Mucosa of rectum (tissue), 2 donors: ENCODE measurements around the gene ANO2.

Source experiments
- H3K27ac ChIP-seq, 2 donors: one replicate each; pipeline ENCODE4 v1.7.0; 2013; ENCODE audit warnings: inconsistent platforms in 2 of 2, low read depth in 2 of 2, low read length in 2 of 2
- H3K27me3 ChIP-seq, 2 donors: one replicate each; pipeline ENCODE4 v1.7.0; 2013; ENCODE audit warnings: low read length in 2 of 2; ENCODE audit not compliant: control insufficient read depth in 2 of 2, insufficient read depth in 2 of 2
- H3K36me3 ChIP-seq, 2 donors: one replicate each; pipeline ENCODE4 v1.7.0; 2013; ENCODE audit warnings: low read length in 2 of 2; ENCODE audit not compliant: control insufficient read depth in 2 of 2, insufficient read depth in 2 of 2
- H3K4me1 ChIP-seq, 2 donors: one replicate each; pipeline ENCODE4 v1.7.0; 2013; ENCODE audit warnings: low read length in 2 of 2, mild to moderate bottlenecking in 1 of 2; ENCODE audit not compliant: control insufficient read depth in 2 of 2, insufficient read depth in 2 of 2
- H3K4me3 ChIP-seq, 2 donors: one replicate each; pipeline ENCODE4 v1.7.0; 2013; ENCODE audit warnings: low read length in 2 of 2
- H3K9ac ChIP-seq, 2 donors: one replicate each; pipeline ENCODE4 v1.7.0; 2013; ENCODE audit warnings: low read length in 2 of 2, low read depth in 1 of 2, mild to moderate bottlenecking in 1 of 2
- H3K9me3 ChIP-seq, 2 donors: one replicate each; pipeline ENCODE4 v1.7.0; 2013; ENCODE audit warnings: low read length in 2 of 2; ENCODE audit not compliant: control insufficient read depth in 2 of 2
- donor health status: healthy.
- donor health status: Normal muscosa, but diverticular disease.

ANO2 gene

DNA sequence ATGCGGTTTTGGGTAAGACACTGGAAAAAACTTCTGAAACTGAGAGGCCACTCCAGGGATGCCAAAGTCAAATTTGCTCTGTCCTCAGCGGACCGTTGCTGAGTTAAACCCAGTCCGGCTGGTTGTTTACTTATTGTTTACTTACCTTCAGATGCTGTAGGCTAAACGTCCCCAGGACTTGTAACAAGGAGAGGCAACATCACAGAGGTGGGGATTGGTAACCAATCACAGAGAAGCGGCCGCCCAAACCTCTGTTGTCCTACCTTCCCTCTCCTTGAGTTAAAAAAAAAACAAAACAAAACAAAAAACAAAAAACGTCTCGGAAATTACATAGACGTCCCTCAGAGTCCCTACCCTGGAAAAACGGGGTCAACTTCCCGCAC is 380 bp downstream of the ANO2 start:
- H3K4me3 ChIP-seq, result peak overlapping the region in 1 of 2 donors; percentile 23
- H3K36me3 ChIP-seq, result no peaks in the 10 kb centered on the region
- peaks cover 33 to 54% of the 10 kb centered on the region in 2 donors for H3K27me3 ChIP-seq
- no peaks in the 10 kb centered on the region for H3K9me3 ChIP-seq
- H3K27ac ChIP-seq, result no peak overlapping the region
- no peaks in the 10 kb centered on the region for H3K4me1 ChIP-seq
- no peak overlapping the region for H3K9ac ChIP-seq

DNA sequence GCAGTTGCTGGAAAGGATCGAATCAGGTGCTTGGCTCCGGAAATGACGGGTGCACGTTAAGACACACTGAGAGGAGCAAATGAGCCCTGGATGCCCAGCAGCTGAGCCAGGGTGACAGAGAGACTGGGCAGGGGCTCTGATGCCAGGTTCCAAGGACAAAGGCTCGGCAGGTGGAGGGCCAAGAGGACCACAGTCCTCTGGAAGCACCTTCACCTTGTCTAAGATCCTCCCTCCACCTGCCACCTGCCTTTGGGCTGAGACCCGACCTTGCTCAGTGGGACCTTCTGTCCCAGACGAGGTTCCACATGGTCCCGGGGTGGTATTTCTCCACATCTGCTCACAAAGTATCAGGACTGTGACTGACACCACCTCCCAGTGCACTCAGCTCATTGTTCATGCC is 1.0 kb downstream of the ANO2 start:
- Histone ChIP-seq H3K4me1 (no peaks in the 10 kb centered on the region), H3K4me3 (no peak overlapping the region), H3K27me3 (peaks cover 37 to 52% of the 10 kb centered on the region in 2 donors), H3K9me3 (no peaks in the 10 kb centered on the region), H3K36me3 (no peaks in the 10 kb centered on the region), H3K27ac (no peak overlapping the region), H3K9ac (no peak overlapping the region)

GRCh38 chr12:5941907-5942306 is 3.2 kb downstream of the ANO2 start:
- Histone ChIP-seq H3K9ac (no peak overlapping the region), H3K4me1 (no peaks in the 10 kb centered on the region), H3K36me3 (no peaks in the 10 kb centered on the region), H3K4me3 (no peak overlapping the region), H3K9me3 (no peaks in the 10 kb centered on the region), H3K27ac (no peak overlapping the region), H3K27me3 (peaks cover 32 to 37% of the 10 kb centered on the region in 2 donors)

GRCh38 chr12:5927732-5928516 is 17.1 kb downstream of the ANO2 start:
- Histone ChIP-seq H3K27ac (no peak overlapping the region), H3K36me3 (no peaks in the 10 kb centered on the region), H3K9me3 (no peaks in the 10 kb centered on the region), H3K27me3 (no peaks in the 10 kb centered on the region), H3K4me3 (no peak overlapping the region), H3K4me1 (no peaks in the 10 kb centered on the region), H3K9ac (no peak overlapping the region)

- no peaks in the 10 kb centered on the region for H3K4me1 ChIP-seq
- no peak overlapping the region for H3K9ac ChIP-seq
- H3K27ac ChIP-seq, result no peak overlapping the region
- no peak overlapping the region for H3K4me3 ChIP-seq
- H3K9me3 ChIP-seq, result no peaks in the 10 kb centered on the region
- H3K27me3 ChIP-seq, result no peaks in the 10 kb centered on the region
- H3K36me3 ChIP-seq, result no peaks in the 10 kb centered on the region
Measured at GRCh38 chr12:5925646-5926045, 19.4 kb downstream of the ANO2 start.

- no peaks in the 10 kb centered on the region for H3K27me3 ChIP-seq
- H3K9me3 ChIP-seq, result no peaks in the 10 kb centered on the region
- H3K9ac ChIP-seq, result no peak overlapping the region
- no peaks in the 10 kb centered on the region for H3K4me1 ChIP-seq
- H3K27ac ChIP-seq, result no peak overlapping the region
- no peak overlapping the region for H3K4me3 ChIP-seq
- no peaks in the 10 kb centered on the region for H3K36me3 ChIP-seq
Measured at GRCh38 chr12:5924342-5924741, 20.7 kb downstream of the ANO2 start.

GRCh38 chr12:5923751-5924150 is 21.3 kb downstream of the ANO2 start:
- no peaks in the 10 kb centered on the region for H3K9me3 ChIP-seq

DNA sequence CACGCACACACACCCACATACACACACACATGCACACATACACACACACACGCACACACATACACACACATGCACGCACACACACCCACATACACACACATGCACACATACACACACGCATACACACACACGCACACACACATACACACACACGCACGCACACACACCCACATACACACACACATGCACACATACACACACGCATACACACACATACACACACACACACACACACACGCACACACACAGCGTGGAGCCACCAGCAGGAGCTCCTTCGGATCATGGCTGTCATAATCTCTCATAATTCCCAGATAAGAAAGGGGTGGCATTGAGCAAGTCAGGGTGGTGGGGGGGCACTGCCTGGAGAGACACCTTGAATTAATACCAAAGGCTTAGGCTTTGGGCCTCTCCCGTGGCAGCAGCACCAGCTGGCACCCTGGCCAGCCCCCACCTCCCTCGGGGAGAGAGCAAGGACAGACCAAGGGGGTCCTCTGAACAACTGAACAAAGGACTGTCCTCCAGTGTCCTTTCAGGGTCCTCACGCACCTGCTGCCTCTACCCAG is 21.9 kb downstream of the ANO2 start:
- no peaks in the 10 kb centered on the region for H3K9me3 ChIP-seq
- no peaks in the 10 kb centered on the region for H3K4me1 ChIP-seq
- H3K36me3 ChIP-seq, result no peaks in the 10 kb centered on the region
- H3K9ac ChIP-seq, result no peak overlapping the region
- H3K27me3 ChIP-seq, result no peaks in the 10 kb centered on the region
- no peak overlapping the region for H3K27ac ChIP-seq
- no peak overlapping the region for H3K4me3 ChIP-seq

More at GRCh38 chr12:5923751-5924150, 21.3 kb downstream of the ANO2 start:
- H3K27me3 ChIP-seq, result no peaks in the 10 kb centered on the region
- H3K27ac ChIP-seq, result no peak overlapping the region
- H3K4me3 ChIP-seq, result no peak overlapping the region
- no peaks in the 10 kb centered on the region for H3K4me1 ChIP-seq
- no peaks in the 10 kb centered on the region for H3K36me3 ChIP-seq
- H3K9ac ChIP-seq, result no peak overlapping the region

DNA sequence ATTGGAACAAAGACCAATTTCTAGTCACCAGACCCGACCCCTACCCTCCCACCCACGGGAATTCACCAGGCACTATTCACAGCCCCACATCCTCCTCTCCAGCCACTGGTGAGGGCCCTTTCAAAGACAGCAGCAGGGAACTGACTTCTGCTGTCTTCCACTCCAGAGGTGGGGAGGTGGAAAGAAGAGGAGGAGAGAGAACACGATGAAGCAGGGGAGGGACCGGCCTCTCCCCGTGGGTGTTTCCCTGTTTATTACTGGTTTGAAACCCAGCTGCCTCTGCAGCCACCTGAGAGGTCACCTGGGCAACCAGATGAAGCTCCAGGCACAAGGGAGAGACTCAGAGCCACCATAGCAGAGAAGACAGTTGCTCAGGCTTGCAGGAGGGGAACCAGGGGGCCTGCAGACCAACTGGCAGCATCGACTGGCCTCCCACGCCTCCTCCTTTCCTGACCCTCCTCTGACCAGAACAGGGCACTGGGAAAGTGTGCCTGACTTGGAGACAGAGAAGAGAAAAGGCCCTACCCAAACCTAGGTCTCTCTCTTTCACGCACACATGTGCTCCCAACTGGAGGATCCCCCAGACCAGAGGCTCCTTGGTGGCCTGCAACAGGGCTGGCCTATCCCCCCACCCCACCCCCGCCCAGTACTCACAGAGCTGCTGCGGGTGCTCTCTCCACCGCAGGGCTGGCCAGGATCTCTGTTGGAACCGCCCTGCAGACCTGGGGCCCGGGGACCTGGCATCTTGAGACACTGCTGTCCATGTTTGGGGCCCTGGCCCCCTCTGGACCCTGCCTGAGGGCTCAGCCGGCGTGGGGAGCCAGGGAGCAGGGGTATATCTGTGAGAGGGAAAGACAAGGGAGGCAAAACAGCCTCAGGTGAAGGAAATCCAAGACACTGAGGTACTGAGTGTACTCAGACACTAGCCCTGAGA is 22.8 kb downstream of the ANO2 start:
- Histone ChIP-seq H3K27me3 (no peaks in the 10 kb centered on the region), H3K27ac (no peak overlapping the region), H3K4me1 (no peaks in the 10 kb centered on the region)

More for the DNA sequence above, 22.8 kb downstream of the ANO2 start:
- Histone ChIP-seq H3K36me3 (no peaks in the 10 kb centered on the region), H3K9me3 (no peaks in the 10 kb centered on the region), H3K9ac (no peak overlapping the region), H3K4me3 (no peak overlapping the region)
